Measurements from ENCODE around the gene VAV2. TPM values are rescaled to one million over a fixed set of nuclear protein-coding genes. Genes with fewer than 3 reads are reported as not detected.

Gene VAV2
- total RNA-seq, 1 experiment from 2014 or later = 24.7 TPM

GRCh38 chr9:133980864-133981588 is 11.1 kb downstream of the VAV2 start:
- TF ChIP-seq CTCF (IDR thresholded peaks at IDR 0.05) (no peak), REST (IDR thresholded peaks at IDR 0.05; ENCODE audit: insufficient read depth in 1 of 2, low read depth in 2 of 2, low read length in 1 of 2) (no peak), TCF7L2 (IDR thresholded peaks at IDR 0.05; ENCODE audit: low read depth, low read length) (no peak), SIN3A (IDR thresholded peaks at IDR 0.05; ENCODE audit: borderline replicate concordance, insufficient read depth, low read depth, low read length) (no peak), POLR2AphosphoS5 (IDR thresholded peaks at IDR 0.05; ENCODE audit: low read depth, low read length) (no peak)
- Histone ChIP-seq H3K4me1 (ENCODE audit: control insufficient read depth, insufficient read depth, low read length) (no peaks in the 10 kb centered on the region), H3K36me3 (ENCODE audit: control insufficient read depth, insufficient read depth, low read length) (no peaks in the 10 kb centered on the region), H3K27me3 (ENCODE audit: control insufficient read depth, insufficient read depth, low read length) (no peaks in the 10 kb centered on the region), H3K9me3 (ENCODE audit: control insufficient read depth, insufficient read depth, low read depth, low read length) (no peaks in the 10 kb centered on the region), H3K4me3 (ENCODE audit: low read depth in 2 of 2, low read length in 2 of 2) (no peak overlapping the region), H3K27ac (ENCODE audit: low read length) (no peak overlapping the region)
- intact Hi-C loops (cut with micrococcal nuclease; ENCODE audit: unreplicated experiment) = no loop called here
- ChIA-PET CTCF (no interaction called here), POLR2A (no interaction called here)
- no peak for DNase-seq (ENCODE audit: low read depth, low spot score)
- in situ Hi-C loops (cut with HindIII; ENCODE audit: low pct_unique_long_range_greater_than_20kb, low sequenced_read_pairs) = no loop called here
- ATAC-seq = no peak
- BruUV-seq (replicated peaks) = no TSS peak

- intact Hi-C loops (cut with micrococcal nuclease; ENCODE audit: unreplicated experiment) (no loop called here), in situ Hi-C loops (cut with HindIII; ENCODE audit: low pct_unique_long_range_greater_than_20kb, low sequenced_read_pairs) (no loop called here)
- Histone ChIP-seq H3K27me3 (ENCODE audit: control insufficient read depth, insufficient read depth, low read length) (no peaks in the 10 kb centered on the region), H3K9me3 (ENCODE audit: control insufficient read depth, insufficient read depth, low read depth, low read length) (no peaks in the 10 kb centered on the region), H3K4me3 (ENCODE audit: low read depth in 2 of 2, low read length in 2 of 2) (no peak overlapping the region), H3K4me1 (ENCODE audit: control insufficient read depth, insufficient read depth, low read length) (no peaks in the 10 kb centered on the region; the same call in 1 of the 2 replicates), H3K27ac (ENCODE audit: low read length) (no peak overlapping the region), H3K36me3 (ENCODE audit: control insufficient read depth, insufficient read depth, low read length) (no peaks in the 10 kb centered on the region)
- ChIA-PET POLR2A (no interaction called here), CTCF (no interaction called here)
- BruUV-seq (replicated peaks) = no TSS peak
- ATAC-seq (no peak), DNase-seq (ENCODE audit: low read depth, low spot score) (no peak)
- TF ChIP-seq SIN3A (IDR thresholded peaks at IDR 0.05; ENCODE audit: borderline replicate concordance, insufficient read depth, low read depth, low read length) (no peak), POLR2AphosphoS5 (IDR thresholded peaks at IDR 0.05; ENCODE audit: low read depth, low read length) (no peak), CTCF (IDR thresholded peaks at IDR 0.05) (no peak), REST (IDR thresholded peaks at IDR 0.05; ENCODE audit: insufficient read depth in 1 of 2, low read depth in 2 of 2, low read length in 1 of 2) (no peak), TCF7L2 (IDR thresholded peaks at IDR 0.05; ENCODE audit: low read depth, low read length) (no peak)
Measured at GRCh38 chr9:133979921-133980863, 11.9 kb downstream of the VAV2 start.
